Ovary (tissue), 3 donors: ENCODE measurements around the gene USP2.

ENCODE experiments used
- CTCF ChIP-seq, 3 donors: fragments of 450-650 bp in 2 of 3; fragments of 200-600 bp in 1 of 3; IDR thresholded peaks; one replicate each; pipeline versions ENCODE4 v1.5.1 to v1.8.0; 2016 to 2022; ENCODE audit warnings: antibody characterized with exemption in 3 of 3, mild to moderate bottlenecking in 1 of 3
- POLR2A ChIP-seq: fragments of 450-650 bp; IDR thresholded peaks from one replicate; pipeline ENCODE4 v1.6.1; 2017; ENCODE audit warnings: antibody characterized with exemption, mild to moderate bottlenecking, moderate library complexity
- donor health status: DM: no; HTN: no; CAD: no.

- no peak for TF ChIP-seq CTCF (IDR thresholded peaks at IDR 0.05)
- no peak for TF ChIP-seq POLR2A
Observed at GRCh38 chr11:119416606-119417580, 35.4 kb upstream of the USP2 start.
